GM12864 (cell line): ENCODE results near the gene PDLIM1.
"Not testable (repeated sequence)": the region's sequence is repeated elsewhere in the genome, so short reads cannot be mapped to it uniquely, and the experiment has no call there.

ENCODE experiments used
- DNase-seq: peaks from one replicate; pipeline ENCODE4 v3.0.0-alpha.2; 2011; ENCODE audit warnings: low read depth
- H3K4me3 ChIP-seq: 2 replicates; pipeline ENCODE4 v1.5.1; 2011; ENCODE audit warnings: mild to moderate bottlenecking, low read depth, low read length, control low read depth
- TF ChIP-seq, protein P1 (sequence below): IDR thresholded peaks from 2 replicates; pipeline ENCODE4 v1.5.1; 2011; ENCODE audit warnings: low read depth, mild to moderate bottlenecking, moderate library complexity, low read length, control low read depth, inconsistent platforms; ENCODE audit errors: missing control alignments

Gene PDLIM1

DNA sequence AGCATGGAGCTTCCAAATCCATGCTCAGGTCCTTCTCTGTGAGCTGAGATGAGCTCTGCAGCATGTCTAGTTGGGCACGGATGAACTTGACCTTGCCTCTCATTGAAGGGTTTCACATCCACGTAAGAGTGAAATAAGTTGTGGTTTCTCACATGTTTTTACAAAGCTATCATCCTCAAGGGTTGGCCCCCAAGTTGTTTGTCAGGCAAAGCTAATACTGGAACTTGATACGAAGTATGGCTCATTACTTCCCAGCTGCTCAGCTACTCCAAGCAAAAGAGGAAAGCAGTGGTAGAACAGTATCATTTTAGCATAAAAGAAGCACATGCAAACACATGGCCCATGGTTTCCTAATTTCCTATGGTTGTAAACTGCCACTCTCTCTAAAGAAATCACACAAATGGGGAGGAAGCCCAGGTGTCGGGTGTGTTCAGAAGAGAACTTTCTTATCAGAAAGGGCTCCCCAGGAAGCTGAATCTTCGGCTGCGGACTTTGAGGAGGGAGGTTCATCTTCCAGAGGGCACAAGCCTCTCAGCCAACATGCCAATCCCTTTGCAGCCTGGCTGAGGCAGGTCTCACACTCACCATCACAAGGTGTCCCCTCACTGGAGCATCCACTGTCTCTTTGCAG lies 45.3 kb downstream of the PDLIM1 start:
- DNase-seq: peak; percentile 85
- TF ChIP-seq, protein P1, sequence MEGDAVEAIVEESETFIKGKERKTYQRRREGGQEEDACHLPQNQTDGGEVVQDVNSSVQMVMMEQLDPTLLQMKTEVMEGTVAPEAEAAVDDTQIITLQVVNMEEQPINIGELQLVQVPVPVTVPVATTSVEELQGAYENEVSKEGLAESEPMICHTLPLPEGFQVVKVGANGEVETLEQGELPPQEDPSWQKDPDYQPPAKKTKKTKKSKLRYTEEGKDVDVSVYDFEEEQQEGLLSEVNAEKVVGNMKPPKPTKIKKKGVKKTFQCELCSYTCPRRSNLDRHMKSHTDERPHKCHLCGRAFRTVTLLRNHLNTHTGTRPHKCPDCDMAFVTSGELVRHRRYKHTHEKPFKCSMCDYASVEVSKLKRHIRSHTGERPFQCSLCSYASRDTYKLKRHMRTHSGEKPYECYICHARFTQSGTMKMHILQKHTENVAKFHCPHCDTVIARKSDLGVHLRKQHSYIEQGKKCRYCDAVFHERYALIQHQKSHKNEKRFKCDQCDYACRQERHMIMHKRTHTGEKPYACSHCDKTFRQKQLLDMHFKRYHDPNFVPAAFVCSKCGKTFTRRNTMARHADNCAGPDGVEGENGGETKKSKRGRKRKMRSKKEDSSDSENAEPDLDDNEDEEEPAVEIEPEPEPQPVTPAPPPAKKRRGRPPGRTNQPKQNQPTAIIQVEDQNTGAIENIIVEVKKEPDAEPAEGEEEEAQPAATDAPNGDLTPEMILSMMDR: no peak
- no peak overlapping the region; the same call in 1 of the 2 replicates for H3K4me3 ChIP-seq

DNA sequence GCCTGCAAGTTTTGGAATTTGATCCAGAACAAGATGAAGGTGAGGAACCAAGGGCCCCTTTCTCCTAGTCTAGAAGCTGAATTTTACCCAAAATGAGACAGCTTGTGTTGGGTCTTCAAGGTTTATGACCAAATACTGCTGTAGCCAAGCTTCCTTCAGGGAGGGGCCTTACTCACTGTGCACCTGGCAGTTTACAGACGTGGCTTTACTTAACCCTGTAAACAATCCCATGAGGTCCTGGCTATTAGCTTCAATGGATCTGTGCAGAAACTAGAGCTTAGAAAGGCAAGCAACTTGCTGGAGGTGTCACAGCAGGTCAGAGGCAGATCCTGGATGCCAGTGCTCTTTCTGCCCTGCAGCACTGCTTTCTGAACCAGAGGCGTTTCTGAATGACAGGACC lies 46.7 kb downstream of the PDLIM1 start:
- H3K4me3 ChIP-seq: no peak overlapping the region
- TF ChIP-seq, protein P1: no peak
- DNase-seq: no peak

- no peak for DNase-seq
- TF ChIP-seq, protein P1: no peak
- H3K4me3 ChIP-seq: no peak overlapping the region
These were observed 47.5 kb downstream of the PDLIM1 start for GRCh38 chr10:95243318-95243617.

DNA sequence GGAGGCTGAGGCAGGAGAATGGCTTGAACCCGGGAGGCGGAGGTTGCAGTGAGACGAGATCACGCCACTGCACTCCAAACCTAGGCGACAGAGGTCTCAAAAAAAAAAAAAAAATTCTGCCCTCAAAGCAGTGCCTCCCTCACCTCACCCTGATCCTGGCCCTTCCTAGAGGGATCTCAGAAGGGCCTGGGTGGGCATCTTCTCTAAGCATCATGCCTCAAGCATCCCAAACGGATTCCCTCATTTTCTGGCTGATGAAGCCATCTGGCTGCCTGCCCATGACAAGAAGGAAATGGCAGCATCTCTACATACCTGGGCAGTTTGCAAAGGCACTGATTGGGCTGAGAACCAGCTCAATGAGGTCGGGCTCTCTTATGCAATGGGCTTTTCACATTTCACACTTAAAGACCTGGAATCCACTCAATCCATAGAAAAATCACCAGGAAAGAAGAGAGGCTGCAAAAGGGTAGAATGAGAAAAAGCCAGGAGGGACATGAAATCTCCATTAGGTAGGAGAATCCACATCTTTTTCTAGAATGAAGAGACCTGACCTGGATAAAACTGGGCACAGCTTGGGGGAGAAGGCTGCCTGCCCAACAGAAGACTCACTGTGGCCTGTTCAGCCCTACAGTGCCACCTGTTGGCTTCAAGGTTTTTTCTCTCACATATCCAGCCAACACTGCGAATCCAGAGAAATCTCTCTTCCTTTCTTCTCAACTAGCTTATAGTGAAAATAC lies 48.1 kb downstream of the PDLIM1 start:
- no peak for DNase-seq
- TF ChIP-seq, protein P1: peak; percentile 63
- H3K4me3 ChIP-seq: no peak overlapping the region

DNA sequence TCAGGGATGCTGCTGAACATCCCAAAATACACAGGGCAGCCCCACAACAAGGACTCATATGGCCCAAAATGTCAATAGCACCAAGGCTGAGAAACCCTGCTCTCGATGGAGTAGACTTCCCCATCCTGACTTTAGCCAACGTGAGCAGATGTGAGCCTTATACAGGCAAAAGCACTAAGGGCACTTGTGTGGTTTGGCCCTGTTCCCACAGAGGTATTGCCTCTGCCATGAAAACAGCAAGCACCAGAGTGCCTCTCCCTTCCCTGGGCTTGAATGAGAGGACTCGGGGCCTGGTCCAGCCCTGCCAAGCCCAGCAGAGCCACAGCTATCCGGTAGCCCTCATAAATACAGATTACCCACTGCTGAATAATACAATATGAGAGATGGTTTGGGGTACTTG lies 49.3 kb downstream of the PDLIM1 start:
- no peak for DNase-seq
- no peak overlapping the region for H3K4me3 ChIP-seq
- TF ChIP-seq, protein P1: no peak

- TF ChIP-seq, protein P1: no peak
- DNase-seq: no peak
- no peak overlapping the region for H3K4me3 ChIP-seq
These were observed 50.0 kb downstream of the PDLIM1 start for GRCh38 chr10:95240811-95241210.

DNA sequence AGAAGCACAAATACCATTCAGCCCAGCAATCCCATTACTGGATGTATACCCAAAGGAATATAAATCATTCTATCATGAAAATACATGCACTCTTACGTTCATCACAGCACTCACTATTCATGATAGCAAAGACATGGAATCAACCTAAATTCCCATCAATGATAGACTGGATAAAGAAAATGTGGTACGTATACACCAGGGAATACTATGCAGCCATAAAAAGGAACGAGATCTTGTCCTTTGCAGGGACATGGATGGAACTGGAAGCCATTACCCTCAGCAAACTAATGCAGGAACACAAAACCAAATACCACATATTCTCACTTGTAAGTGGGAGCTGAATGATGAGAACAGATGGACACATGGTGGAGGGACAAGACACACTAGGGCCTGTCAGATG lies 50.7 kb downstream of the PDLIM1 start:
- H3K4me3 ChIP-seq: not testable (repeated sequence)

More for the DNA sequence above, 50.7 kb downstream of the PDLIM1 start:
- not testable (repeated sequence) for DNase-seq
